Measurements from ENCODE around the gene FMN1. TPM values are rescaled to one million over a fixed set of nuclear protein-coding genes. Genes with fewer than 3 reads are reported as not detected.

The FMN1 gene
- polyA plus RNA-seq, 1 donor from 2014 or later, result 0.40 TPM

GRCh38 chr15:32972686-32973085 is 221.8 kb downstream of the FMN1 start:
- Histone ChIP-seq H3K79me2 (replicated peaks; ENCODE audit: insufficient read depth, low read length) (no peaks in the 10 kb centered on the region), H3K27me3 (ENCODE audit: insufficient read depth, low read depth, low read length) (no peaks in the 10 kb centered on the region), H2AFZ (ENCODE audit: low read depth, low read length) (no peak overlapping the region), H3K36me3 (ENCODE audit: insufficient read depth, low read length) (no peaks in the 10 kb centered on the region), H4K20me1 (ENCODE audit: insufficient read depth) (no peaks in the 10 kb centered on the region), H3K9ac (ENCODE audit: low read length) (no peak overlapping the region), H3K9me3 (ENCODE audit: low read length) (no peaks in the 10 kb centered on the region), H3F3A (ENCODE audit: insufficient read depth, low read length, poor library complexity, severe bottlenecking) (no peaks in the 10 kb centered on the region), H3K9me2 (ENCODE audit: insufficient read depth, low read length) (no peaks in the 10 kb centered on the region), H3K27ac (ENCODE audit: low read length) (no peak overlapping the region), H3K4me2 (ENCODE audit: low read length) (no peak overlapping the region), H3K4me3 (ENCODE audit: low read length) (no peak overlapping the region)
- TF ChIP-seq EZH2 (IDR thresholded peaks at IDR 0.05; ENCODE audit: borderline replicate concordance, insufficient read depth, low read length, poor library complexity, severe bottlenecking) (no peak), RAD21 (conservative IDR thresholded peaks at IDR 0.05) (no peak), EP300 (conservative IDR thresholded peaks at IDR 0.05; ENCODE audit: poor library complexity, severe bottlenecking) (no peak)

- no peak overlapping the region for H3K4me2 ChIP-seq (ENCODE audit: low read length)
- no peak overlapping the region for H2AFZ ChIP-seq (ENCODE audit: low read depth, low read length)
- no peak overlapping the region for H3K4me3 ChIP-seq (ENCODE audit: low read length)
- no peaks in the 10 kb centered on the region for H3K36me3 ChIP-seq (ENCODE audit: insufficient read depth, low read length)
- H3K27ac ChIP-seq (ENCODE audit: low read length), result no peak overlapping the region
- no peaks in the 10 kb centered on the region for H3K79me2 ChIP-seq (replicated peaks; ENCODE audit: insufficient read depth, low read length)
- H3F3A ChIP-seq (ENCODE audit: insufficient read depth, low read length, poor library complexity, severe bottlenecking), result no peaks in the 10 kb centered on the region
- H3K9me3 ChIP-seq (ENCODE audit: low read length), result no peaks in the 10 kb centered on the region
- no peaks in the 10 kb centered on the region for H3K27me3 ChIP-seq (ENCODE audit: insufficient read depth, low read depth, low read length)
- no peaks in the 10 kb centered on the region for H4K20me1 ChIP-seq (ENCODE audit: insufficient read depth)
- no peak for TF ChIP-seq TAF1 (IDR thresholded peaks at IDR 0.05; ENCODE audit: low read depth)
- no peak for TF ChIP-seq CTCF (IDR thresholded peaks at IDR 0.05; ENCODE audit: poor library complexity, severe bottlenecking)
- TF ChIP-seq EP300 (conservative IDR thresholded peaks at IDR 0.05; ENCODE audit: poor library complexity, severe bottlenecking), result no peak
- TF ChIP-seq, protein P1, sequence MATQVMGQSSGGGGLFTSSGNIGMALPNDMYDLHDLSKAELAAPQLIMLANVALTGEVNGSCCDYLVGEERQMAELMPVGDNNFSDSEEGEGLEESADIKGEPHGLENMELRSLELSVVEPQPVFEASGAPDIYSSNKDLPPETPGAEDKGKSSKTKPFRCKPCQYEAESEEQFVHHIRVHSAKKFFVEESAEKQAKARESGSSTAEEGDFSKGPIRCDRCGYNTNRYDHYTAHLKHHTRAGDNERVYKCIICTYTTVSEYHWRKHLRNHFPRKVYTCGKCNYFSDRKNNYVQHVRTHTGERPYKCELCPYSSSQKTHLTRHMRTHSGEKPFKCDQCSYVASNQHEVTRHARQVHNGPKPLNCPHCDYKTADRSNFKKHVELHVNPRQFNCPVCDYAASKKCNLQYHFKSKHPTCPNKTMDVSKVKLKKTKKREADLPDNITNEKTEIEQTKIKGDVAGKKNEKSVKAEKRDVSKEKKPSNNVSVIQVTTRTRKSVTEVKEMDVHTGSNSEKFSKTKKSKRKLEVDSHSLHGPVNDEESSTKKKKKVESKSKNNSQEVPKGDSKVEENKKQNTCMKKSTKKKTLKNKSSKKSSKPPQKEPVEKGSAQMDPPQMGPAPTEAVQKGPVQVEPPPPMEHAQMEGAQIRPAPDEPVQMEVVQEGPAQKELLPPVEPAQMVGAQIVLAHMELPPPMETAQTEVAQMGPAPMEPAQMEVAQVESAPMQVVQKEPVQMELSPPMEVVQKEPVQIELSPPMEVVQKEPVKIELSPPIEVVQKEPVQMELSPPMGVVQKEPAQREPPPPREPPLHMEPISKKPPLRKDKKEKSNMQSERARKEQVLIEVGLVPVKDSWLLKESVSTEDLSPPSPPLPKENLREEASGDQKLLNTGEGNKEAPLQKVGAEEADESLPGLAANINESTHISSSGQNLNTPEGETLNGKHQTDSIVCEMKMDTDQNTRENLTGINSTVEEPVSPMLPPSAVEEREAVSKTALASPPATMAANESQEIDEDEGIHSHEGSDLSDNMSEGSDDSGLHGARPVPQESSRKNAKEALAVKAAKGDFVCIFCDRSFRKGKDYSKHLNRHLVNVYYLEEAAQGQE (IDR thresholded peaks at IDR 0.05; ENCODE audit: borderline replicate concordance), result no peak
- TF ChIP-seq MXI1 (conservative IDR thresholded peaks at IDR 0.05; ENCODE audit: poor library complexity, severe bottlenecking), result no peak
- no peak for TF ChIP-seq RAD21 (conservative IDR thresholded peaks at IDR 0.05)
- no peak for TF ChIP-seq POLR2AphosphoS5 (IDR thresholded peaks at IDR 0.05)
- no peak for TF ChIP-seq EZH2 (IDR thresholded peaks at IDR 0.05; ENCODE audit: borderline replicate concordance, insufficient read depth, low read length, poor library complexity, severe bottlenecking)
- no peak for TF ChIP-seq SMC3 (conservative IDR thresholded peaks at IDR 0.05; ENCODE audit: poor library complexity)
- H3K9me2 ChIP-seq (ENCODE audit: insufficient read depth, low read length), result no peaks in the 10 kb centered on the region
- no peak overlapping the region for H3K9ac ChIP-seq (ENCODE audit: low read length)
Observed at GRCh38 chr15:32970847-32971246, 223.7 kb downstream of the FMN1 start.
